Central memory CD4-positive, alpha-beta T cell (primary cell): Measurements from ENCODE around the gene MED20.

Experiments used
- DNase-seq: peaks from one replicate; pipeline ENCODE4 v3.0.0; 2022

MED20 gene

DNA sequence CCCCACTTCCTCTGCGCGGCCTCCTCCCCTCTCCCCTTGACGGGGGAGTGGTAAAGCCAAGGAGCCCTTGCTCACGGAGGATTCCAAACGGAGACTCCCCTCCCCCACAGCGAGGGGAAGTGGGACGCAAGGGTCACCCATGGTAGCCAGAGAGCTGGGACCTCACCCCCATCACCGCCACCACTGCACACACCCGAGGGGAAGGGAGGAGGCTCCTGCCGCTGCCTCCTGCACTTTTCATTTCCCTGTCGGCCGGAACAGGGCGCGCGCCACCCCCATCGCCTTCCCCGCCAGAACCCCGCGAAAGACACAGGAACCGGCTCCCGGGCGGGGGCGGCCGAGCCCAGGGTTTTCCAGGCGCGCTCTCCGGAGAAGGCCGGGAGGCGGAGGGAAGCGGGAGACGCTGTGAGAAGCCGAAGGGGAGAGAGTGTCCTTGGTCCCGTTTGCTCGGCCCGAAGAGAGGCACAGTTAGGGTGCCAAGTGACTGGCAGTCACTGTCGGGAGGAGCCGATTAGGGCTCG lies 19.9 kb upstream of the MED20 start:
- DNase-seq = peak; percentile 43

- DNase-seq = no peak
These were observed 19.2 kb upstream of the MED20 start for GRCh38 chr6:41939848-41940758.

GRCh38 chr6:41939176-41939847 lies 18.4 kb upstream of the MED20 start:
- no peak for DNase-seq

GRCh38 chr6:41938590-41939175 lies 17.7 kb upstream of the MED20 start:
- DNase-seq = no peak

DNA sequence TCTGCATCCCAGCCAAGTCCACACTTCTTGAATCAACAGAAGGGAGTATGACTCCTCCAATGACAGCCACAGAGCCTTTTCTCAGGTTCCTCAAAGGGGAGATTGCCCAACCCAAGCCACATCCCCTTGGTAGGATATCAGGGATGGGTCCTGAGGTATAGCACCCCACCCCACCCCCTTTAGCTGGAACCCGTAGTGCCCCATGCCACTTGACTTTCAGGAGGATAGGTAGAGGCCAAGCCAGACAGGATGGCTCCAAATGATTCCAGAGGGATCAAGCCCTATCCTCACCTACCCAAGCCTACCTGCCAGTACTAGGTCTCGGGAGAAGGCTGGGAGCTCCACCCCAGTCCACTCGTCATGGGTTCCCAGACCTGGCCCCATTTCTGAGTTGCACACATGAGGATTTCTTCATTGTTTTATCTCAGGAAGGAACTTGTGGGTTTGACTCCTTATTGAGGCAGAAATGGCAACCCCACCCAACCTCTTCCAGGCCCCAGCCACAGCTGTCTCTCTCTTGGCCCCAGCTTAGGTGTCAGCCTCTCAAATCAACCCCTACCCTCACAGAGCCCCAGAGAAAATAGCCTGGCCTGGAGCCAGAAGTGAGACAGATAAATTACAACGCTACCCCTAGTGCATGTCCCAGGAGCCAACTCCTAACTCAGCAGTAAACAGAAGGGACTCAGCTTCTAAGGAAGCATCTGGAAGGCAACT lies 17.1 kb upstream of the MED20 start:
- peak; percentile 81 for DNase-seq

- DNase-seq = no peak
These were observed 16.5 kb upstream of the MED20 start for GRCh38 chr6:41937472-41937860.

DNA sequence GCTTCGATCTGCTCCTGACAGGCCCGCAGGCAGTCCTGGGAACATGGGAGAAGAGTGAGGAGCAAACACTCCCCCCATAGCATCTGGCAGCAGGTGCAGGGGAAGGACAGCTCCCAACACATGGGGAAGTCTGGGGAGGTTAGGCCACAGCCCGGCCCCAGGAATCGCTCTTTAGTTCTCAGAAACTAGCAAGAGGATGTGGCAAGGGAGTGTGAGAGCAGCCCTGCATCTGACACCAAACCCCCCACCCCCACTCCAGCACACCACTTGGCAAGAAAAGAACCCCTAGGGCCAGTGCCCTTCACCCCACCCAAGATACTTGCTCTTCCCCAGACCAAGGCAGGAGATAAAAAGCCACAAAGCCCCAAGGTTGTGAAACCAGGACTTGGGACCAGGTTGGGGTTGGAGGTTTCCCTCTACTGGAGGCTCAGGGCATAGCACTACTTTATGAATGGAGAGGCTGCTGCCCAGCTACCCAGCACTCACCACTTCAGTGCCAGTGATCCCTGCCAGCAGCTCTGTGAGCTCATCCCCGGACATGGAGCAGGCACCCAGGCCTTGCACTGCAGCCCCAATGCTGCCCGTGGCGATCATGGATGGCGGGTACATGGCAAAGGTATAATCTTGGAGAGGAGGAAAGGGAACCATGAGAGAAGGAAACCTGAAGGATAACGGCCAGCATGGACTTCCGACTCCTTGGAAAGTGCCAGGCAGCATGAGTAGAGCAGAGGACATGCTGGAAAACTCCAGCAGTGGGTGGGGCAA lies 15.3 kb upstream of the MED20 start:
- peak; percentile 81 for DNase-seq

- DNase-seq = no peak
These were observed 14.7 kb upstream of the MED20 start for GRCh38 chr6:41935685-41936072.

DNA sequence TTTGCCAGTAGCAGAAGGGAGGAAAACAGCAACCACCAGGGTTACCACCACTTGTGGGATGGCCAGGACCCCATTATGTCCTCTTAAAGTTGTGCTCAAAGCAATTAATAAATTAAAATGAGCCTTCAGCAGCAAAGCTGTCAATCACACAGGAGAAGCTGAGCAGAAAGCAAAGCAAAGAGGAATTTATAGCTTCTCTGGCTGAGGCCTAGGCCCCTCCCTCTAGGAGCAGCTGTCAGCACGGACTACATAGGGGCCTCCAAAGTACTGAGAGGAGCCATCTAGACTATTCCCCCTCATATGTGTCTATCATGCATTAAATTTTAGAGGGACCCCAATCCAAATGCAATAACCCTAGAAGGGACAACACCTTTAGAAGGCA lies 14.2 kb upstream of the MED20 start:
- DNase-seq = no peak

GRCh38 chr6:41934278-41935192 lies 13.6 kb upstream of the MED20 start:
- DNase-seq = no peak

GRCh38 chr6:41932378-41932777 lies 11.4 kb upstream of the MED20 start:
- DNase-seq = no peak

GRCh38 chr6:41931792-41932191 lies 10.9 kb upstream of the MED20 start:
- DNase-seq = no peak

- DNase-seq = no peak
These were observed 9.0 kb upstream of the MED20 start for GRCh38 chr6:41929924-41930323.

GRCh38 chr6:41927253-41927652 lies 6.3 kb upstream of the MED20 start:
- DNase-seq = no peak

DNA sequence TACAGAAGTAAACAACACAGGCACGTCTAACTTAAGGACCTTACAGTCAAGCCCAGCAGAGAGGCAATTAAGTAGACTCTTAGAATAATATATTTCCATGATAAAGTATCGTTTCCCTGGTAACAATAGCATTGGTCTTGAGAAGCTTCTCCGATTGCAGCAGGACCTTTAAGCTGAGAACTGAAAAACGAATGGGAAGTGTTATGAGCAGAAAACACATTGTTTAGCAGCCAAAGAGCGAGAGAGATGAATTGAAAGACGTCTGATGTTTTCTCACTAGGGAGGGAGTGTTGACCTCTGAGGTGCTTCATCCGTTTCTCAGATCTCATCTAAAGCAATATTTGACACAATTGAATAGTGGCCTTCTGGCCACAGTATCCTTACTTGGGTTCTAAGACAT lies 1.2 kb upstream of the MED20 start:
- peak; percentile 6 for DNase-seq

DNA sequence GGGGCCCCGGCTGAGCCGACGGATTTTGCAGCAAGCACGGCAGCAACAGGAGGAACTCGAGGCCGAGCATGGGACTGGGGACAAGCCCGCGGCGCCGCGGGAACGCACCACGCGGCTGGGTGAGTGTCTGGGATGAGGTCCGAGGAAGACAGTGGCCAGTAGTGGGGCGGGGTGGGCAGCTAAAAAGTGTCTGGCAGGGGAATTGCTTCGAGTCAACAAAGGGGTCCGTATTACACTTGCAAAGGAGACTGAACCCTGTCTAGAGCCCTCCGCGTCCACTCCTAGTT lies 716 bp upstream of the MED20 start:
- peak; percentile 8 for DNase-seq

GRCh38 chr6:41917528-41917927 lies 3.4 kb downstream of the MED20 start:
- DNase-seq = no peak

- no peak for DNase-seq
These were observed 5.9 kb downstream of the MED20 start for GRCh38 chr6:41914869-41915530.

DNA sequence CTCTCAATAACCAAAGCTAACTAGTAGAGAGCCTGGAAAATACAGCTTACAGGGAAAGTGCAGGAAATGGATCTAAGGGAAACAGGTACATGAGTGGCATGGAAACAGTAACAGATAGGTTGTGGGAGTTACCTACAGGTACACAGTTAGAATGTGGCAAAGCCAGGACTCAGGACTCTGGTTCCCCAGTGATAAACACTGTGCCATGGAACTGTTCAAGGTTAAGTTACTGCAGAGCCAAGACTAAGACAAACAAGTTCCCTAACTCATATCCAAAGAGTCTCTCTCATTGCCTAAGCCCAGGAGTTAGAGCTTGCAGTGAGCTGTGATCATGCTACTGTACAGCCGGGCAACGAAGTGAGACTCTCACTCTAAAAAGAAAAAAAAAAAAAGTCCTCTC lies 6.6 kb downstream of the MED20 start:
- DNase-seq = no peak

DNA sequence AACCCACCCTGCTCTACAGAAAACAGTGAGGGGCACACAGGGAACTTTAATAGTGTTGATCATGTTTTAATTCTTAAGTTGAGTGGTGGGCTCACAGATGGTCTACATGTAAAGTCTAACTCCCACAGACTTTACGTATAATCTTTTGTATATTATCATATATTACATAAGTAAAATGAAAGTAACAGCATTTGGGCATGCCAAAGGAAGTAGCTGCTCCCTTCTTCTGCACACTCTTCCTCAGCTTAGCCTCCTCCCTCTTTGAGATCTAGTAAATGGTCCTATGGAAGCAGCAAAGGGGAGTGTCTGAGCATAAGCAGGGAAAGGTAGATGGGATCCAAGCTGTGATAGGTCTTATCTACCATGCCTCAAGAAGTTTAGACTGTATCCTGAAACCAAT lies 11.2 kb downstream of the MED20 start:
- no peak for DNase-seq
